Calu3 (cell line): ENCODE measurements around the gene LAMA2. TPM values are rescaled to one million over a fixed set of nuclear protein-coding genes. Genes with fewer than 3 reads are reported as not detected.

ENCODE experiments used
- BruUV-seq: library from RNA; stranded (reverse); fragments of 400-500 nt; replicated peaks from 2 replicates; lab custom pipeline; 2021; lab: Mats Ljungman, UMichigan
- CTCF ChIA-PET: fragments of 300-600 bp; sonication (Branson Sonifier 250); formaldehyde crosslinking; loops from one replicate; lab custom pipeline; 2022; ENCODE audit warnings: antibody characterized with exemption; lab: Charles Lee
- DNase-seq: peaks from one replicate; pipeline ENCODE4 v3.0.0; 2022
- H3K27ac Mint-ChIP-seq: one replicate; pipeline ENCODE4 v1.8.0; 2022; ENCODE audit warnings: mixed read lengths; ENCODE audit not compliant: unreplicated experiment
- H3K27me3 Mint-ChIP-seq: one replicate; pipeline ENCODE4 v1.8.0; 2022; ENCODE audit warnings: mixed read lengths; ENCODE audit not compliant: unreplicated experiment
- H3K36me3 Mint-ChIP-seq: one replicate; pipeline ENCODE4 v1.8.0; 2022; ENCODE audit warnings: mild to moderate bottlenecking, moderate library complexity, mixed read lengths; ENCODE audit not compliant: insufficient read depth, unreplicated experiment
- H3K4me1 Mint-ChIP-seq: one replicate; pipeline ENCODE4 v1.8.0; 2022; ENCODE audit warnings: mild to moderate bottlenecking, low read depth, mixed read lengths; ENCODE audit not compliant: unreplicated experiment
- H3K4me3 Mint-ChIP-seq: one replicate; pipeline ENCODE4 v1.8.0; 2022; ENCODE audit warnings: mild to moderate bottlenecking, low read depth, moderate library complexity, mixed read lengths; ENCODE audit not compliant: unreplicated experiment
- H3K9me3 Mint-ChIP-seq: one replicate; pipeline ENCODE4 v1.8.0; 2022; ENCODE audit warnings: low read depth, mixed read lengths; ENCODE audit not compliant: unreplicated experiment
- CTCF ChIP-seq: fragments of 200-600 bp; IDR thresholded peaks from one replicate; pipeline ENCODE4 v1.8.0; 2022; ENCODE audit warnings: antibody characterized with exemption; ENCODE audit not compliant: unreplicated experiment
- intact Hi-C: fragments of 100-400 bp; cut with micrococcal nuclease; formaldehyde crosslinking; loops from one replicate; pipeline ENCODE4 v1.10.0; 2022; ENCODE audit not compliant: unreplicated experiment
- total RNA-seq: library from RNA; stranded (reverse); gene quantifications from 2 replicates; pipeline ENCODE4 v1.2.3, GENCODE V29; 2022

LAMA2 gene
- total RNA-seq, 1 experiment from 2014 or later, result 0.80 TPM

DNA sequence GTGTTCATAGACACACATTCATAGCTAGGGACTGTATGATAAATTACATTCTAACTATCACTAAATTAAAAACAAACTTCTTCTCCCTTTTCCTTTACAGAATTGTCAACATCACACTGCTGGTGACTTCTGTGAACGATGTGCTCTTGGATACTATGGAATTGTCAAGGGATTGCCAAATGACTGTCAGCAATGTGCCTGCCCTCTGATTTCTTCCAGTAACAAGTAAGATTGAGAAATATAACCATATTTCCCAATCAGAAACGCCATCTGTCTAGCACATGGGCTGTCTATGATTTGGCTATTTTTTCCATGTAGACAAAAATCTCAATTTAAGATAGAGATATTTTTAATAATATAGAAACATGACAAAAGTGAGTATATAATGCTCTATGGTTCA is 459.3 kb downstream of the LAMA2 start:
- DNase-seq, result no peak
- Mint-ChIP-seq H3K27me3 (no peaks in the 10 kb centered on the region), H3K4me1 (no peaks in the 10 kb centered on the region), H3K36me3 (no peaks in the 10 kb centered on the region), H3K4me3 (no peak overlapping the region), H3K27ac (no peak overlapping the region), H3K9me3 (peaks cover 3% of the 10 kb centered on the region)
- no TSS peak for BruUV-seq
- CTCF ChIA-PET, result no interaction called here
- intact Hi-C loops, result no loop called here
- TF ChIP-seq CTCF, result no peak

DNA sequence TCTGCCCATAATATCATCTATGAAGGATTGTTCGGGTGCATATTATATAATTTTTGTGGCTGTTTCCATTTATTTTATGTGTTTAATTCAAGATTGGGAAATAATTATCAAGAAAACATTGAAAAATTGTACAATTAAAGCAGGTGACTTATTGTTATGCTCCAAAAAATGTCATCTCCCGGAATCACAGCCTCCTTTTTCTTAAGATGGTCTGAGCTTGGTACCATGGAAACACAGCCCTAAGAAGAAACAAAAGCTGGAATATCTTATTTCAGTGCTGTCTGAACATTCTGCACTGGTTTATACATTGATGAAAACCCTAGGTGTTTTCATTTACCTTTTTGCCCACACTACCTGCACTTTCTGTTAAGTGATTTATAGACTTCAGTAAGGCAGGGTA is 459.9 kb downstream of the LAMA2 start:
- BruUV-seq, result no TSS peak
- TF ChIP-seq CTCF, result no peak
- no peak for DNase-seq
- H3K27me3 Mint-ChIP-seq, result no peaks in the 10 kb centered on the region
- intact Hi-C loops, result no loop called here
- no peaks in the 10 kb centered on the region for H3K36me3 Mint-ChIP-seq
- CTCF ChIA-PET, result no interaction called here
- H3K9me3 Mint-ChIP-seq, result peaks cover 3% of the 10 kb centered on the region
- H3K4me1 Mint-ChIP-seq, result no peaks in the 10 kb centered on the region
- no peak overlapping the region for H3K27ac Mint-ChIP-seq
- no peak overlapping the region for H3K4me3 Mint-ChIP-seq

- H3K27me3 Mint-ChIP-seq, result no peaks in the 10 kb centered on the region
- peaks cover 3% of the 10 kb centered on the region for H3K9me3 Mint-ChIP-seq
- no peaks in the 10 kb centered on the region for H3K4me1 Mint-ChIP-seq
- H3K36me3 Mint-ChIP-seq, result no peaks in the 10 kb centered on the region
- TF ChIP-seq CTCF, result no peak
- BruUV-seq, result no TSS peak
- intact Hi-C loops, result no loop called here
- H3K4me3 Mint-ChIP-seq, result no peak overlapping the region
- no peak for DNase-seq
- no peak overlapping the region for H3K27ac Mint-ChIP-seq
- CTCF ChIA-PET, result no interaction called here
Measured at GRCh38 chr6:129344379-129344778, 461.4 kb downstream of the LAMA2 start.

DNA sequence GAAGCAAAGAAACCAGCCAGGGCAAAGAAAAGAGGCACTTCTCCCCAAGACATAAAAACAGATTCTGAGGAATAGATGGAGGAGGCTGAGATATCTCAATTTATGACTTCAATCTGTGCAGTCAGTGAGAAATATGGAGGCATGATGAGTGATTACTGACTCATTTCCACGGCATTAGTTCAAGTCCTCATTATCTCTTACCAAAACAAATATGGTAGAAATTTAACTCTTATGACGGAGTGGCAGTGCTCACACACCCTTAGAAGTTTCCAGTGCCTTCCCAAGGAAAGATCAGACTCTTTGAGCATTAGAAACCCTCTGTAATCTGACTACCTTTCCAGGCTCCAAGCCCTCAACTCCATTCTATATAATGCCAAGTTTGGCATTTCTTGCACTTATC is 463.0 kb downstream of the LAMA2 start:
- H3K27ac Mint-ChIP-seq, result no peak overlapping the region
- intact Hi-C loops, result no loop called here
- CTCF ChIA-PET, result no interaction called here
- no peak for TF ChIP-seq CTCF
- no peaks in the 10 kb centered on the region for H3K27me3 Mint-ChIP-seq
- H3K4me1 Mint-ChIP-seq, result peaks cover 8% of the 10 kb centered on the region
- H3K9me3 Mint-ChIP-seq, result no peaks in the 10 kb centered on the region
- H3K4me3 Mint-ChIP-seq, result no peak overlapping the region
- BruUV-seq, result no TSS peak
- H3K36me3 Mint-ChIP-seq, result no peaks in the 10 kb centered on the region
- no peak for DNase-seq
